Keratinocyte (primary cell): ENCODE results near the gene CTPS2. TPM values are rescaled to one million over a fixed set of nuclear protein-coding genes. Genes with fewer than 3 reads are reported as not detected.

Experiments
- DNase-seq: peaks from one replicate; pipeline ENCODE4 v3.0.0-alpha.2; 2011; ENCODE audit warnings: low read depth, missing footprints, low spot score
- FAIRE-seq: peaks from 2 replicates; lab custom pipeline; 2011; peaks lifted over from hg19 to GRCh38; lab: Jason Lieb, UNC
- H2AFZ ChIP-seq: 2 replicates; pipeline ENCODE4 v1.6.0; 2012; ENCODE audit warnings: low read length, control low read depth, inconsistent platforms; ENCODE audit not compliant: control insufficient read depth
- H3K27ac ChIP-seq: 2 replicates; pipeline ENCODE4 v1.5.1; 2011; ENCODE audit warnings: low read length; ENCODE audit not compliant: control insufficient read depth, insufficient read depth
- H3K27me3 ChIP-seq: 3 replicates; pipeline ENCODE4 v1.6.0; 2011; ENCODE audit warnings: low read length; ENCODE audit not compliant: control insufficient read depth, insufficient read depth; ENCODE audit errors: extremely low read depth
- H3K36me3 ChIP-seq, 2 experiments: 2 replicates in 1 of 2; 3 replicates in 1 of 2; pipeline ENCODE4 v1.5.1; 2011; ENCODE audit warnings: low read length in 2 of 2, mild to moderate bottlenecking in 1 of 2; ENCODE audit not compliant: control insufficient read depth in 2 of 2, insufficient read depth in 2 of 2; ENCODE audit errors: extremely low read depth in 1 of 2
- H3K4me1 ChIP-seq: 3 replicates; pipeline ENCODE4 v1.5.1; 2011; ENCODE audit warnings: low read length; ENCODE audit not compliant: control insufficient read depth, insufficient read depth; ENCODE audit errors: extremely low read depth
- H3K4me2 ChIP-seq: 3 replicates; pipeline ENCODE4 v1.6.0; 2011; ENCODE audit warnings: low read depth, low read length; ENCODE audit not compliant: control insufficient read depth, insufficient read depth; ENCODE audit errors: extremely low read depth
- H3K4me3 ChIP-seq, 3 experiments: fragments of 200-600 bp in 1 of 3; sonication (generic) in 1 of 3; 2 replicates in 2 of 3; 3 replicates in 1 of 3; pipeline ENCODE4 v1.5.1; 2011 to 2016; ENCODE audit warnings: low read length in 3 of 3, mild to moderate bottlenecking in 3 of 3, control low read depth in 2 of 3, inconsistent platforms in 1 of 3, low read depth in 1 of 3, mixed read lengths in 1 of 3, mixed run types in 1 of 3, moderate library complexity in 1 of 3; ENCODE audit not compliant: control insufficient read depth in 2 of 3, insufficient read depth in 2 of 3; ENCODE audit errors: extremely low read depth in 1 of 3
- H3K79me2 ChIP-seq: 2 replicates; pipeline ENCODE4 v1.6.0; 2012; ENCODE audit warnings: low read length; ENCODE audit not compliant: control insufficient read depth, insufficient read depth
- H3K9ac ChIP-seq: 3 replicates; pipeline ENCODE4 v1.6.0; 2011; ENCODE audit warnings: low read length; ENCODE audit not compliant: control insufficient read depth, insufficient read depth; ENCODE audit errors: extremely low read depth
- H3K9me1 ChIP-seq: 3 replicates; pipeline ENCODE4 v1.6.0; 2011; ENCODE audit warnings: low read length; ENCODE audit not compliant: control insufficient read depth, insufficient read depth; ENCODE audit errors: extremely low read depth
- H3K9me3 ChIP-seq: 2 replicates; pipeline ENCODE4 v1.5.1; 2012; ENCODE audit warnings: low read depth, low read length; ENCODE audit not compliant: control insufficient read depth
- H4K20me1 ChIP-seq: 3 replicates; pipeline ENCODE4 v1.6.0; 2011; ENCODE audit warnings: low read length; ENCODE audit not compliant: control insufficient read depth, insufficient read depth; ENCODE audit errors: extremely low read depth
- CTCF ChIP-seq, 3 experiments: IDR thresholded peaks in 1 of 3; conservative IDR thresholded peaks in 1 of 3; optimal IDR thresholded peaks in 1 of 3; 2 replicates in 2 of 3; 3 replicates in 1 of 3; pipeline versions ENCODE3 to v1.5.1; 2011; ENCODE audit warnings: low read length in 3 of 3, mild to moderate bottlenecking in 3 of 3, moderate library complexity in 2 of 3, control low read depth in 1 of 3, inconsistent platforms in 1 of 3; ENCODE audit not compliant: insufficient read depth in 2 of 3; ENCODE audit errors: extremely low read depth in 1 of 3
- EZH2 ChIP-seq: IDR thresholded peaks from one replicate; pipeline ENCODE4 v1.6.1; 2012; ENCODE audit warnings: inconsistent platforms, mild to moderate bottlenecking, low read length, moderate library complexity
- dilution Hi-C: fragments of 300-500 bp; cut with MboI; formaldehyde crosslinking; loops from one replicate; pipeline ENCODE4 v1.7.0; 2020; ENCODE audit warnings: low sequenced_read_pairs; ENCODE audit not compliant: extremely low pct_ligation_motif_present
- polyA plus RNA-seq, 5 experiments: library from polyadenylated mRNA; depleted of rRNA in 3 of 5; stranded (reverse) in 3 of 5; stranded (forward) in 1 of 5; unstranded in 1 of 5; fragments of >200 nt; gene quantifications; 1 replicate in 1 of 5; 2 replicates in 3 of 5; 3 replicates in 1 of 5; pipeline versions ENCODE4 v1.2.1 to v1.2.3, GENCODE V29; 2011 to 2012; ENCODE audit warnings: missing spikeins in 2 of 5, low read depth in 1 of 5, low replicate concordance in 1 of 5

Gene CTPS2
- polyA plus RNA-seq, 1 donor (not counting 4 experiments of a cell fraction or from before 2014, with no cell fraction given): 12.3 TPM

- Histone ChIP-seq H3K27ac (no peak overlapping the region), H3K9me3 (no peaks in the 10 kb centered on the region), H3K4me1 (peaks cover 3% of the 10 kb centered on the region), H3K9me1 (no peaks in the 10 kb centered on the region), H3K36me3 (peaks cover 0 to 2% of the 10 kb centered on the region in 2 experiments), H3K9ac (no peak overlapping the region), H3K4me3 (no peak overlapping the region), H4K20me1 (no peaks in the 10 kb centered on the region), H2AFZ (no peak overlapping the region), H3K27me3 (no peaks in the 10 kb centered on the region), H3K4me2 (no peak overlapping the region), H3K79me2 (no peaks in the 10 kb centered on the region)
- no peak for FAIRE-seq
- dilution Hi-C loops: no loop called here
- TF ChIP-seq EZH2 (no peak), CTCF (optimal IDR thresholded peaks at IDR 0.05 in 1 of 3, IDR thresholded peaks at IDR 0.05 in 1 of 3, conservative IDR thresholded peaks at IDR 0.05 in 1 of 3; ENCODE audit: extremely low read depth in 1 of 3, insufficient read depth in 2 of 3, low read length in 3 of 3) (no peak)
- no peak for DNase-seq
Measured at GRCh38 chrX:16618422-16618821, 94.0 kb downstream of the CTPS2 start.

- no peaks in the 10 kb centered on the region for H3K9me3 ChIP-seq
- TF ChIP-seq EZH2 (no peak), CTCF (optimal IDR thresholded peaks at IDR 0.05 in 1 of 3, IDR thresholded peaks at IDR 0.05 in 1 of 3, conservative IDR thresholded peaks at IDR 0.05 in 1 of 3; ENCODE audit: extremely low read depth in 1 of 3, insufficient read depth in 2 of 3, low read length in 3 of 3) (no peak)
- dilution Hi-C loops: no loop called here
- H3K9ac ChIP-seq: no peak overlapping the region
- H3K9me1 ChIP-seq: no peaks in the 10 kb centered on the region
- H3K4me2 ChIP-seq: no peak overlapping the region
- H3K36me3 ChIP-seq: peaks cover 0 to 2% of the 10 kb centered on the region in 2 experiments
- H3K27ac ChIP-seq: no peak overlapping the region
- no peak for FAIRE-seq
- H3K4me3 ChIP-seq: no peak overlapping the region
- DNase-seq: no peak
- no peaks in the 10 kb centered on the region for H3K27me3 ChIP-seq
- H3K79me2 ChIP-seq: no peaks in the 10 kb centered on the region
- H4K20me1 ChIP-seq: no peaks in the 10 kb centered on the region
- H2AFZ ChIP-seq: no peak overlapping the region
- H3K4me1 ChIP-seq: peaks cover 3% of the 10 kb centered on the region
Measured at GRCh38 chrX:16617382-16617781, 95.1 kb downstream of the CTPS2 start.
